ENCODE data around the gene BICDL2.
A peak's percentile ranks its signal among the peaks of the same experiment; 100 is the strongest.
"Not testable (repeated sequence)": the region's sequence is repeated elsewhere in the genome, so short reads cannot be mapped to it uniquely, and the experiment has no call there.

Gene BICDL2

DNA sequence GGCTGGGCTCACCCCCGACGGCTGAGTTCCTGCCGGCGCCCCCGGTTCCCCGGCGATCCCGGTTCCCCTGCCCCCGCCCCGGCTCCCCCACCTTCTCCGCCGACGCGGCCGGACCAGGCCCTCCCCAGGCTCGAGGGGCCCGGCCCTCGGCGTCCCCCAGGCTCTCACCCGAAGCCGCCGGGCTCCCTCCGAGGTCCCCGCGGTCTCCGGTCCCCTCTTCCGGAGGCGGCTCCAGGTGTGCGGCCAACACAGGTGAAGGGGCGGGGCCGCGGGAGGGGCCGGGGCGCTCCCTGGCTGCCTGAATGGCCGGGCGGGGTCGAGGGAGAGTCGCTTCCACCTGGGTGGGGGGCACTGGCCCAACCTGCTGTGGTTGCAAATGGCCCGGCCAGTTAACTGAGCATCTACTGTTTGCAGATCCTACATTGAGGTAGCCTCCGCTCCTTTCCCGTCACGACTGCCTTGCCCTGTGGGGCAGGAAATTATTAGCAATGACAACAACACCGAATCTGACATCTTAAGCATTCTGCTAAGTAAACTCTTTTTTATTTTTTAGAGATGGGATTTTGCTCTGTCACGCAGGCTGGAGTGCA, at the start of gene BICDL2:
Gene BICDL2 (minus strand): TSS at position 219 of the 590 bp plus-strand sequence. CDS start 1,448 bp downstream, outside the sequence.
- DNase-seq (ENCODE audit: low read depth in 3 of 3) = no peak

DNA sequence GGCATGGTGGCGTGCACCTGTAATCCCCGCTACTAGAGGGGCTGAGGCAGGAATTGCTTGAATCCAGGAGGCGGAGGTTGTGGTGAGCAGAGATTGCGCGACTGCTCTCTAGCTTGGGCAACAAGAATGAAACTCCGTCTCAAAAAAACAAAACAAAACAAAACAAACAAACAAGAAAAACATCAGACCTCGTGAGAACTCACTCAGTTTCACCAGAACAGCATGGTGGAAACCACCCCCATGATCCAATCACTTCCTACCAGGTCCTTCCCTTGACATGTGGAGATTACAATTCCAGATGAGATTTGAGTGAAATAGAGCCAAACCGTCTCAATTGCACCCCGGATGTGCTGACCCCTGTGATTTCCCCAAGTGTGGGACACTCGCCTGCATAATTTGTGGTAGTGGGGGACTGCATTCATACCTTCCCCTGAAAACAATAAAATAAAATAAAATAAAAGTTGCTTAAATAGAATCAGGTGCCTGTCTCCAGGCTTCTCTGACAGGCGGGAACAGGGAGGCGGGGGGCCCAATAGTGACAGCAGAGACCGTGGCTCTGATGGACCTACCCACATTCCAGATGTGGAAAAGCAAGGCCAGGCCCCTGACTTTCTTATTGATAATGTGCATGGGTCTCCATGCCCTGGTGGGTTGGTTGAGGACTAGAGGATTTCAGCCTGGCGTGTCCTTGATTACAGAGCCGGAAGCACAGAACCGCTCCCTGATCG, 49.3 kb upstream of the BICDL2 start:
- no peak for DNase-seq (ENCODE audit: low read depth in 3 of 3)

DNA sequence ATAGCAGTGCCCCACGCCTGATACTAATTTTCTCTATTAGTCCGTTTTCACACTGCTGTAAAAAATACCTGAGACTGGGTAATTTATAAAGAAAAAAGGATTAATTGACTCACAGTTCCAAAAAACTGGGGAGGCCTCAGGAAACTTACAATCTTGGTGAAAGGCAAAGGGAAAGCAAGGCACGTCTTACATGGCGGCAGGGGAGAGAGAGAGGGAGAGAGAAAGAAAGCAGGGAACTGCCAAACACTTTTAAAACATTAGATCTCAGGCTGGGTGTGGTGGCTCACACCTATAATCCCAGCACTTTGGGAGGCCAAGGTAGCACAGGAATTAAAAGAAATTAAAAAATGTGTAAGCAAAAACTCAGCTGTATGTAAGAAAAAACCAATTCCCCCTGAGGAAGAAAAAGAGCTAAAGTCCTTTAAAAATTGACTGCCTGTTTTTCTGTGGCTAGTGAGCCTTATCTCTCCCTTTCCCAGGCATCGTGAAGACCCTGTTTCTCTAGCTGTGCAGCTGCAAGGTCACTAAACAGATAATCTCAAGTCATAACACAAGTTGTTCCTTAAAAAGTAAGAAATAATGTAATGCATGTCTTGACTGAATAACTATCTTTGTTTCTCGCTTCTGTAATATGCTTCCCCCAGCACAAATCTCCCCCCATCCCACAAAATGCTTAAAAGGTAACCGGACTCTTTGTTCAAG, 48.4 kb upstream of the BICDL2 start:
- DNase-seq (ENCODE audit: low read depth in 3 of 3) = no peak

DNA sequence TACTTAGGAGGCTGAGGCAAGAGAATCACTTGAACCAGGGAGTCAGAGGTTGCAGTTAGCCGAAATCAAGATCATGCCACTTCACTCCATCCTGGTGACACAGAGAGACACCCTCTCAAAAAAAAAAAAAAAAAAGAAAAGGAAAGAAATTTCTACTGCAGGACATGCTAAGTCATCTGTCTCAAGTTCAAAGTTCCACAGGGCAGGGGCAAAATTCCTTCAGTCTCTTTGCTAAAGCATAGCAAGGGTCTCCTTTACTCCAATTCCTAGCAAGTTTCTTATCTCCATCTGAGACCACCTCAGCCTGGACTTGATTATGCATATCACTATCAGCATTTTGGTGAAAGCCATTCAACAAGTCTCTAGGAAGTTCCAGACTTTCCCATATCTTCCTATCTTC, 47.7 kb upstream of the BICDL2 start:
- DNase-seq (ENCODE audit: low read depth in 3 of 3) = no peak

- not testable (repeated sequence) for DNase-seq (ENCODE audit: low read depth in 3 of 3)
These were observed 46.7 kb upstream of the BICDL2 start for GRCh38 chr16:3083408-3083807.

DNA sequence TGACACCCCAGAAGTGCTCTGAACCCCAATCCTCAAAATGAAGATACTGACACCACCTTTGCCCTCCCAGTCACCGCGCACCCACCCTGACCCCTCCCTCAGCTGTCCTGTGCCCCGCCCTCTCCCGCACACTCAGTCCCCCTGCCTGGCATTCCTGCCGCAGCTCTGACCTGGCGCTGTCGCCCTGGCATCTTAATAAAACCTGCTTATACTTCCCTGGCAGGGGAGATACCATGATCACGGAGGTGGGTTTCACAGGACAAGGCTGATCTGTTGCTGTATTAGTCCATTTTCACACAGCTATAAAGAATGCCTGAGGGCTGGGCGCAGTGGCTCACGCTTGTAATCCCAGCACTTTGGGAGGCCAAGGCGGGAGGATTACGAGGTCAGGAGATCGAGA, 45.2 kb upstream of the BICDL2 start:
- not testable (repeated sequence) for DNase-seq (ENCODE audit: low read depth in 3 of 3)

- DNase-seq (ENCODE audit: low read depth in 3 of 3) = no peak
These were observed 43.3 kb upstream of the BICDL2 start for GRCh38 chr16:3080024-3080423.

GRCh38 chr16:3076577-3076976, 39.8 kb upstream of the BICDL2 start:
- no peak for DNase-seq (ENCODE audit: low read depth in 3 of 3)

GRCh38 chr16:3075946-3076345, 39.2 kb upstream of the BICDL2 start:
- DNase-seq (ENCODE audit: low read depth in 3 of 3) = not testable (repeated sequence)

DNA sequence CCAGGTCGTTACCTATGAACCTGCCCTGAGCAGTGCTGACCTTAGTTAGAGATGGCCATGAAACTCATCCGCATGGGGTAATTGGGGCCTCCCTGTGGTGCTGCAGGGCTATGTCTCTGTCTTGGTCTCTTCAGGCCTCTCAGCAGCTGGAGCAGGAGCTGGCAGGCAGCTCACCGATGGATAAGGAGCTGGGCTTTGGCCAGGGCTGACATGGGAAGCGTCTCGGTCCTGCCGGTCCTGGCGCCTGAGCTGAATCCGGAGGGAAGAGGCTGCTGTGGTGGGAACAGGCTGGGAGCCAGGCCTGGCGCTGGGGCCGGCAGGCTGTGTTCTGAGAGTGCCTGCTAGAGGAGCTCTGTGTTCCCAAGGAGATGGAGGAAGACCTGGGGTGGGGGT, 38.8 kb upstream of the BICDL2 start:
- DNase-seq (ENCODE audit: low read depth in 3 of 3) = no peak

DNA sequence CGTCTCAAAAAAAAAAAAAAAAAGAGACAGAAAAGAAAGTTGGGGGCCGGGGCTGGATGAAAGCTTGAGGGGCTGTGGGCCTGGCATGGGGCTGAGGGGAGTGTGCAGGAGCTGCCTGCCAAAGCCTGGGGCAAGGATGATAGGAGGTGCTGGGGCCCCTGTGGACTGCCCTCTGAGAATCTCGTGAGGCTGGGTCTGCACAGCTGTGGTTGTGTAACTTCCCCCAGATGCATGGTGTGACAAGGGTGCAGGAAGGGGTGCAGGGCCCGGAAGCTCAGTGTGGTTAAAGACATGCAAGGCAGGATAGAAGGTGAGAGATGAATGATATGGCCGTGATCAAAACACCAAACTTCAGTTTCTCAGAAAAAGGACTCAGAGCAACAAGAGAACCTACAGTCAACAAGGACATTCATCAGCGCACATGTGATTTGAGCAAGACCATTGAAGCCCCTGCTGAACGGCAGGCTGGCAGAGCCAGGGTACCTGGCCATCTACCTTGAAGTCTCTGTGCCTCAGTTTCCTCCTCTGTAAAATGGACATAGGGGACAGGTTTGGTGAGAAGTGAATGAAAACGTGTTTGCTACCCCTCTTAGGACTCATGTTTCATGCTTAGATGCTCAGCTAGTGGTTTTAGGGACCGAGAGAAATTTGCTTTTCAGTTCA, 38.2 kb upstream of the BICDL2 start:
- peak in 2 of 3 donors; percentile 71 to 78 for DNase-seq (ENCODE audit: low read depth in 3 of 3)

DNA sequence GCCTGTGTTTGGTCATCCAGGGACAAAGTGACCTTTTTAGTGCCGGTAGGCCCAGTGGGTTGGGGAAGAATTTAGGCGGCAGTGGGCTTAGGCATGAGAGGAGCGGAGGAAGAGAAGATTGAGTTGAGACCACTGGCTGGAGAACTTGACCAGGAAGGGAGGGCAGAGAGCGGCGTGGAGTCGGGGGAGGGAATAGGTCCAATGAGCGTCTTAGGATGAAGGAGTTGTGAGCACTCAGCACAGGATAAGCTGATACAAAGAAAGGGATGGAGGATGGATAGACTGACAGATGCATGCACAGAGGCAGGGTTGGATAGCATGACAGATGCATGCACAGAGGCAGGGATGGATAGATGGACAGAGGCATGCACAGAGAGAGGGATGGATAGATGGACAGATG, 36.7 kb upstream of the BICDL2 start:
- no peak for DNase-seq (ENCODE audit: low read depth in 3 of 3)

DNA sequence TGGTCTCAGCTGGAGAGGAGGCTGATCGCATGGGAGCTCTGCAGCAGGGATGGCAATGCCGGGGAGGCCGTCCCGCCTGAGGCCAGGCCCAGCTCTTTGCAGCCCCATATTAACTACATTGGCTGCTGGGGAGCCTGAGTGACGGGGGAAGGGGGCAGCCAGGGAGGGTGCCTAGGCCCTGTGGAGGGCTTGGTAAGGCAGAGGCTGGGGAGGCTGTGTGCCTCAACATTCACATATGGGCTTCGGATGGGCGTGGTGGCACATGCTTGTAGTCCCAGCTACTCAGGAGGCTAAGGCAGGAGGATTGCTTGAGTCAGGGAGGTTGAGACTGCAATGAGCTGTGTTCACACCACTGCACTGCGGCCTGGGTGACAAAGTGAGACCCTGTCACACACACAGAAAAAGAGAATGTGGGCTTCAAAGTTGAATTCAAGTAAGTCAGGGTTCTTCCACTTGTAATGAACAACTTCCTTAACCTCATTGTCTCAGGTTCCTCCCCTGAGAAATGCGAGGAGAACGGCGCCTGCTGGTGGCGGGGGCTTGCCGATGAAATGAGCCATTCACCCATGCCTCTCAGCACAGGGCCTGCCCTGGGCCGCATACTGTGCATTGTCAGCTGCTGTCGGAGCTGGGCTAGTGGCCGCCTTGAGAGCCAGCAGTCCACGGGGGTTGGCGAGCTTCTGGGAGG, 36.0 kb upstream of the BICDL2 start:
- not testable (repeated sequence) for DNase-seq (ENCODE audit: low read depth in 3 of 3)

DNA sequence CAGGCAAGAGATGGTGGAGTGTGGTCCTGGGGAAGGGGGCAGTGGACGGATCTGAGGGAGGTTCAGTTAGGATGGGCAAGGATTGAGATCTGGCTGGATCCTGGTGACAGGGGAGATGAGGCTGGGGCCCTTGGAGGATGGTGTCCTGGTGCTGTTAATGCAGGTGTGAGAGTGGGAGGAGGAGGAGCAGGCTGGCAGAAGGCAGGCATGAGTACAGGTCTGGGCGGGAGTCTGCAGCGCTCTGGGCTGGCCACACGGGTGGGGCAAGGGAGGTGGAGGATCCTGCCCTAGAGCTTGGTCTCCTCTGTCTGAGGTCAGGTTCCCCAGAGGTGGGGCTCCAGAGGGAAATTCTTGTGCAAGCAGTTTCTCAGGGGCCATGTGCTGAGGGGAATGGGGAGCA, 35.4 kb upstream of the BICDL2 start:
- DNase-seq (ENCODE audit: low read depth in 3 of 3) = not testable (repeated sequence)

DNA sequence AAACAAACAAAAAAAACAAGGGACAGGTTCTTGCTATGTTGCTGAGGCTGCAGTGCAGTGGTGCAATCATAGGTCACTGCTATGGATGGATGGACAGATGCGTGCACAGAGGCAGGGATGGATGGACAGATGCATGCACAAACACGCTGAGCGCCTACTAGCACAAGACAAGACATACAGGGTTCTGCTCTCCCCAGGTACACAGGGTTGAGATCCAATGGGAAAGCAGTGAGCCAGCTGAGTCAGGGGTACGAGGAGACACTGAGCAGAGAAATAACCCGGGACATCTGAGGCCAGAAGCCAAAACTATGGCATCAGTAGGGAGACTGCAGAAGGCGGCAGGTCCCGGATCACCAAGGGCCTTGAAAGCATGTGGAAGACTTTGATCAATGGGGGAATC, 34.9 kb upstream of the BICDL2 start:
- no peak for DNase-seq (ENCODE audit: low read depth in 3 of 3)

- no peak for DNase-seq (ENCODE audit: low read depth in 3 of 3)
These were observed 33.9 kb upstream of the BICDL2 start for GRCh38 chr16:3070608-3071111.

GRCh38 chr16:3069146-3069545, 32.4 kb upstream of the BICDL2 start:
- not testable (repeated sequence) for DNase-seq (ENCODE audit: low read depth in 3 of 3)

DNA sequence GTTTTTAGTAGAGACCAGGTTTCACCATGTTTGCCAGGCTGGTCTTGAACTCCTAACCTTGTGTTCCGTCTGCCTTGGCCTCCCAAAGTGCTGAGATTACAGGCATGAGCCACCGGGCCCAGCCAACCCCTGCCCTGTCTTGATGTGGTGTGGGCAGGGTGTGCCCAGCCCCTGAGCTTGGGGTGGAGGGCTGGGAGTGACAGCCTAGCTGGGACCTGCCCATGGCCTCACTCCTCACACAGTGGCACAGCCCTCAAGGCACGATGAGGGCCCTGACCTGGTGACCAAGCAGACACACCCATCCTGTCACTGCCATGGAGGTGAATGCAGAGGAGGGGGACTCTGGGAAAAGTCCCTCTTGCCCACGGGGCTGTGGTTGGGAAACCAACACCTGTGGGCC, 31.7 kb upstream of the BICDL2 start:
- no peak for DNase-seq (ENCODE audit: low read depth in 3 of 3)

GRCh38 chr16:3066440-3066748, 29.6 kb upstream of the BICDL2 start:
- DNase-seq (ENCODE audit: low read depth in 3 of 3) = no peak

- no peak for DNase-seq (ENCODE audit: low read depth in 3 of 3)
These were observed 29.1 kb upstream of the BICDL2 start for GRCh38 chr16:3065742-3066439.

DNA sequence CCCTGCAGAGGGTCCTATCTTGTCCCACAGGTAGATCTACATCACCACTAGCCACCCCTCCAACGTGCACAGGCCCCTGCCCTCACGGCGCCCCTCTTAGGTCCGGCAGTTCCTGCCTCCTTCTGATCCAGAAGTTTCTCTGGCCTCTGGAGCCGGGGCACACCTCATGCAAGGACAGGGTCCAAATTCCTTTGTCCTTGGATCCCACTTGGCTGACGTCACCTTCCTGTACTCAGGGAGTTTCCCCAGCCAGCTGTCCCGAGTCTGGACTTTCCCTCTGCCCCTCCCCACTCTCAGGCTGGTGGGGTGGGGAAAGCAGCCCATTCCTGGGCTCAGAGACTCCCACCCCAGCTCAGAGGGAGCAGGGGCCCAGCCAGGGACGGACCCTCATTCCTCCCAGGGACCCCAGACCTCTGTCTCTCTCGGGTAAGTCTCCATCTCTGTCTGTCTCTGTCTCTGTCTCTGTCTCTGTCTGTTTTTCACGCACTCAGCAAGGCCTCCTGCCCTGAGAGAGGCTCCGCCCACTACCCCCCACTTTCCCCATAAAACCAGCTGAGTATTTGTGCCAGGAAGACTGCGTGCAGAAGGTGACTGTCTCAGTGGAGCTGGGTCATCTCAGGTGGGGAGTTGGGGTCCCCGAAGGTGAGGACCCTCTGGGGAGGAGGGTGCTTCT, 28.5 kb upstream of the BICDL2 start, which contains the start of gene IL32:
Gene IL32 (plus strand): TSS at position 572 of the 673 bp plus-strand sequence. CDS start 172 bp downstream, outside the sequence.
- DNase-seq (ENCODE audit: low read depth in 3 of 3) = peak; percentile 52 to 64 (median 55)
